PC-9 (cell line): ENCODE results near the gene SDHAF2. TPM values are rescaled to one million over a fixed set of nuclear protein-coding genes. Genes with fewer than 3 reads are reported as not detected.

Source experiments
- BruUV-seq: library from RNA; stranded (reverse); fragments of 400-500 nt; replicated peaks from 2 replicates; lab custom pipeline; 2021; lab: Mats Ljungman, UMichigan
- CTCF ChIA-PET: fragments of 300-600 bp; sonication (Branson Sonifier 250); formaldehyde crosslinking; loops from one replicate; lab custom pipeline; 2022; ENCODE audit warnings: antibody characterized with exemption; lab: Charles Lee
- POLR2A ChIA-PET: fragments of 300-600 bp; sonication (Branson Sonifier 250); formaldehyde crosslinking; loops from one replicate; lab custom pipeline; 2022; ENCODE audit warnings: antibody characterized with exemption; ENCODE audit not compliant: unreplicated experiment; lab: Charles Lee
- DNase-seq, 2 experiments: peaks; one replicate each; pipeline versions ENCODE4 v3.0.0 to v3.0.0-alpha.2; 2015 to 2022; ENCODE audit warnings: mixed read lengths in 1 of 2
- H2AFZ ChIP-seq: fragments of 200-600 bp; sonication (generic); 2 replicates; pipeline ENCODE4 v1.8.1; 2017; ENCODE audit warnings: antibody characterized with exemption
- H3F3A ChIP-seq: fragments of 200-600 bp; sonication (generic); 2 replicates; pipeline ENCODE4 v1.8.1; 2017; ENCODE audit warnings: antibody characterized with exemption, mild to moderate bottlenecking, low read depth; ENCODE audit not compliant: insufficient read depth
- H3K27ac ChIP-seq: fragments of 200-600 bp; sonication (generic); 2 replicates; pipeline ENCODE4 v1.6.1; 2016; ENCODE audit warnings: mixed run types
- H3K27me3 ChIP-seq: fragments of 200-600 bp; sonication (generic); 2 replicates; pipeline ENCODE4 v1.6.1; 2016; ENCODE audit warnings: low read depth, mixed run types; ENCODE audit not compliant: insufficient read depth
- H3K36me3 ChIP-seq: fragments of 200-600 bp; sonication (generic); 2 replicates; pipeline ENCODE4 v1.6.1; 2016; ENCODE audit warnings: low read depth, mixed run types
- H3K4me1 ChIP-seq: fragments of 200-600 bp; sonication (generic); replicated peaks from 2 replicates; pipeline ENCODE4 v1.6.1; 2016; ENCODE audit warnings: mixed run types; ENCODE audit not compliant: insufficient read depth
- H3K4me2 ChIP-seq: fragments of 200-600 bp; sonication (generic); 2 replicates; pipeline ENCODE4 v1.6.1; 2017; ENCODE audit warnings: mixed run types
- H3K4me3 ChIP-seq: fragments of 200-600 bp; sonication (generic); 2 replicates; pipeline ENCODE4 v1.6.1; 2016; ENCODE audit warnings: mixed run types
- H3K79me2 ChIP-seq: fragments of 200-600 bp; sonication (generic); 2 replicates; pipeline ENCODE4 v1.6.1; 2017; ENCODE audit warnings: low read depth, mixed run types
- H3K9me2 ChIP-seq: fragments of 200-600 bp; sonication (generic); 2 replicates; pipeline ENCODE4 v1.8.1; 2017; ENCODE audit warnings: mild to moderate bottlenecking; ENCODE audit not compliant: insufficient read depth
- H3K9me3 ChIP-seq: fragments of 200-600 bp; sonication (generic); 2 replicates; pipeline ENCODE4 v1.8.1; 2016; ENCODE audit warnings: low read depth; ENCODE audit not compliant: insufficient read depth
- H4K20me1 ChIP-seq: fragments of 200-600 bp; sonication (generic); 2 replicates; pipeline ENCODE4 v1.8.1; 2017; ENCODE audit not compliant: insufficient read depth
- CTCF ChIP-seq: fragments of 200-600 bp; sonication (generic); conservative IDR thresholded peaks from 2 replicates; pipeline ENCODE4 v1.6.1; 2017; ENCODE audit warnings: mixed run types, antibody characterized with exemption, mild to moderate bottlenecking, moderate library complexity
- EZH2 ChIP-seq: fragments of 200-600 bp; sonication (generic); IDR thresholded peaks from 2 replicates; pipeline ENCODE4 v1.8.0; 2017; ENCODE audit warnings: antibody characterized with exemption, low read depth
- intact Hi-C: fragments of 100-400 bp; cut with micrococcal nuclease; formaldehyde crosslinking; loops from one replicate; pipeline ENCODE4 v1.10.0; 2022; ENCODE audit not compliant: unreplicated experiment
- total RNA-seq: library from RNA; stranded (reverse); gene quantifications from 2 replicates; pipeline ENCODE4 v1.2.3, GENCODE V29; 2021

SDHAF2 gene
- total RNA-seq, 1 experiment from 2014 or later: 38.3 TPM

DNA sequence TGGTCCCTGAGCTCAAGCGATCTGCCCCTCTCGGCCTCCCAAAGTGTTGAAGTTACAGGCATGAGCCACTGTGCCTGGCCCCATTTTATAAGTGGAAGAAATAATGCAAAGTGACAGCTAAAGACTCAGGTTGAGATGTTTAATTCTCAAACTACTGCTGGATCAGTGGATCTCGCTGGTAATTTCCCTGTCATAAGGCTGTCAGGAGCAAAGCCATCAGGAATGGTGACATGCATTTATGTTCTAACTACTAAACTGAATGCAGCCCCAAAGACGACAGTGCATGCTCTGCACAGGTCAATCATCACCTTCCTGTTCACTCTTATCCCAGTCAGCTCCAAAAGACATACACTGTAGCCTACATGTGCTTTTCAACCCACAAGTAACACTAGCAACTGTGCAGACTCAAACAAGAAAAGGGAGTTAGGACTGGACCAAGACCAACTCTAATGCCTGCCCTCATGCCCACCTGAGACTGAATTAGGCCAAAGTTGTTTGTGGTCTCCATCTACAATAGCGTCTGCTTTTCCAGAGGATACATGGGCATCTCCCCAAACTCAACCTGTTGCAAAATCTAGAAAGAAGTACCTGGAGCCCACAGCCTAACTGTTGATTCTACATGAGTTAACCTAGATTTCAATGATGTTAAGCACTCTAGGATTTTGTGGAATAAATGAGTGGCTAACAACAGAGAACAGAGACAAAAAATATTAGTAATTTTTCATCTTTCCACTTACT lies 22.8 kb upstream of the SDHAF2 start:
- H3K4me2 ChIP-seq: no peak overlapping the region
- BruUV-seq: no TSS peak

DNA sequence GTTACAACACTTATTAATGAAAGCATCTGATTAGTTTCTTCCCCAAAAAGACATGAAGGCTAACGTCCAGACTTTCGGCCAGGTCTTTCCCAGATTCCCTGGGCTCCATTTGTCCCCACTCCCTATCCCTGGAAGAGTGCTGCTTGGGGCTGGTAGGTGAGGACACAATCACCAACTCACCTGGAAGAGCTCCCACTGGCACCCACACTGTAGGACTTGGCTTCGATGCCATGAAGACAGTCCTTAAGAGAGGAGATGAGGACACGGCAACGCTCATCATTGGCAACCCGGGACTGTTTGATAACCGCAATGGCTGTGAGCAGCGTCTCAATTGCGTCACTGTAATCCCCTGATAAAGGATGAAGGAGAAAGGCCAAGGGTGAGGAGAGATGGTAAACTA lies 18.3 kb upstream of the SDHAF2 start:
- H2AFZ ChIP-seq: no peak overlapping the region
- intact Hi-C loops: no loop called here
- no peak overlapping the region for H3K27ac ChIP-seq
- peaks cover 17% of the 10 kb centered on the region; the same call in 1 of the 2 replicates for H3F3A ChIP-seq
- 0 out of 2 replicates have a peak, but pooled peaks cover under 1% of the 10 kb centered on the region for H3K79me2 ChIP-seq
- H3K36me3 ChIP-seq: peaks cover 80% of the 10 kb centered on the region
- H4K20me1 ChIP-seq: peaks cover 14% of the 10 kb centered on the region
- no peak overlapping the region for H3K4me3 ChIP-seq
- CTCF ChIA-PET: no interaction called here
- no peaks in the 10 kb centered on the region for H3K9me2 ChIP-seq
- H3K4me2 ChIP-seq: no peak overlapping the region
- BruUV-seq: no TSS peak
- TF ChIP-seq CTCF (no peak), EZH2 (no peak)
- no peaks in the 10 kb centered on the region for H3K9me3 ChIP-seq
- POLR2A ChIA-PET: no interaction called here
- DNase-seq: no peak
- no peaks in the 10 kb centered on the region for H3K27me3 ChIP-seq
- H3K4me1 ChIP-seq: no peaks in the 10 kb centered on the region

More for the DNA sequence above, 22.8 kb upstream of the SDHAF2 start:
- no peak overlapping the region for H3K4me3 ChIP-seq
- no peak overlapping the region for H3K27ac ChIP-seq
- ChIA-PET POLR2A (interaction anchor here (0.7 kb wide), 1 partner anchor 53 kb away, joined by 7 read pairs; no protein-coding TSS in a partner anchor), CTCF (no interaction called here)
- no peaks in the 10 kb centered on the region; the same call in 1 of the 2 replicates for H3K9me2 ChIP-seq
- no peaks in the 10 kb centered on the region for H3K79me2 ChIP-seq
- TF ChIP-seq EZH2: no peak
- TF ChIP-seq CTCF: no peak
- no peaks in the 10 kb centered on the region for H3K4me1 ChIP-seq
- H2AFZ ChIP-seq: no peak overlapping the region
- H3K9me3 ChIP-seq: no peaks in the 10 kb centered on the region
- intact Hi-C loops: no loop called here
- no peaks in the 10 kb centered on the region for H3K27me3 ChIP-seq
- peaks cover 22% of the 10 kb centered on the region; the same call in 1 of the 2 replicates for H3F3A ChIP-seq
- H3K36me3 ChIP-seq: peaks cover 77% of the 10 kb centered on the region
- peaks cover 10% of the 10 kb centered on the region; the same call in 1 of the 2 replicates for H4K20me1 ChIP-seq
- DNase-seq: no peak

DNA sequence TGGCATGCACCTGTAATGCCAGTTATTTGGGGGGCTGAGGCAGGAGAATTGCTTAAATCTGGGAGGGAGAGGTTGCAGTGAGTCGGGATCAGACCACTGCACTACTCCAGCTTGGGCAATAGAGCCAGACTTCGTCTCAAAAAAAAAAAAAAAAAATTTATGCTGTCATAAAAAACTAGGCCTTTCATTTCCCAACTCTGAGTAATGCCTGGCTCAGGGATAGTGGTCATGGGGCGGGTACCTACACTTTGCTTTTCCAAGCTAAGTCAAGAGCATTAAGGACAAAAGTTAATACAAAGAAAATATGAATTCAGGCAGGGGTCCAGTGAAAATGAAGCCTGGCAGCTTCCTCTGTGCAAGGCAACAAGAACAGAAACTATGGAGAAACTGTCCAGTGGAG lies 16.4 kb upstream of the SDHAF2 start:
- intact Hi-C loops: no loop called here
- POLR2A ChIA-PET: interaction anchor here (0.6 kb wide), 1 partner anchor 65 kb away, joined by 3 read pairs; no protein-coding TSS in a partner anchor
- H3K36me3 ChIP-seq: peaks cover 77% of the 10 kb centered on the region

More for the DNA sequence above, 16.4 kb upstream of the SDHAF2 start:
- Histone ChIP-seq H3K79me2 (peaks cover 5% of the 10 kb centered on the region; the same call in 1 of the 2 replicates), H3K9me3 (no peaks in the 10 kb centered on the region), H3K4me3 (no peak overlapping the region), H3K27me3 (no peaks in the 10 kb centered on the region), H3K9me2 (no peaks in the 10 kb centered on the region), H3K4me2 (no peak overlapping the region), H3K27ac (no peak overlapping the region), H2AFZ (no peak overlapping the region), H4K20me1 (peaks cover 24% of the 10 kb centered on the region), H3F3A (peaks cover 17% of the 10 kb centered on the region; the same call in 1 of the 2 replicates), H3K4me1 (no peaks in the 10 kb centered on the region)
- no peak for TF ChIP-seq EZH2
- TF ChIP-seq CTCF: no peak
- no TSS peak for BruUV-seq
- CTCF ChIA-PET: no interaction called here
- no peak for DNase-seq
